Measurements from ENCODE around the gene ALDH3B1.
"Not testable (repeated sequence)": the region's sequence is repeated elsewhere in the genome, so short reads cannot be mapped to it uniquely, and the experiment has no call there.

DNA sequence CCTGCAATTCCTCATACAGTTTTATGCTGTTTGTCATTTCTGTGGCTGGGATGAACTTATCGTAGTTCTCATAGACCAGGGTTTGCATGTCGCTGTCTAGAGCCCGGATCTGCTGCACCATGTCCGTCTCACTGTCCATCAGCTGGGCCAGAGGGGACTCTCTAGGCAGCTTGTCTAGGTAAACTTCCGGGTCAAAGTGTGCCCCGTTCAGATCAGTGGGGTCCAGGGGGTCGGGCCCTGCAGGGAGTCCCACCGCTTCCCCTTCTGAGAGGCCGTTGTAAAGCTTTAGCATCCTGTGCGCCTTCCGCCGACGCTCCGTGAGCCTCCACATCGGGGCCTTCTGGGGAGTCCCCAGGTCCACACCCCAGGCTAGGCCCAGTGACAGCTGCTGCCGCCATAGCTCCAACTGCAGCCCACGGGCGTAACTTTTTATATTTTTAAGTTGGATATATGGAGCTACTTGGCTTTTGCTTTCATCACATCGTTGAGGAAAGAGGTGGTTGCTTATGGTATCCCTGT lies 44.2 kb upstream of the ALDH3B1 start:
- not testable (repeated sequence) for TF ChIP-seq DPF2 (IDR thresholded peaks at IDR 0.05); IKZF1 (conservative IDR thresholded peaks at IDR 0.05); ZZZ3 (IDR thresholded peaks at IDR 0.05; ENCODE audit: control insufficient read depth, insufficient read length, low read depth); POLR2AphosphoS2 (IDR thresholded peaks at IDR 0.05; ENCODE audit: low read depth, low read length); POLR2AphosphoS5 (IDR thresholded peaks at IDR 0.05; ENCODE audit: low read length); TAF1 (IDR thresholded peaks at IDR 0.05; ENCODE audit: borderline replicate concordance, low read depth, low read length); ZNF622 (IDR thresholded peaks at IDR 0.05); SMC3 (IDR thresholded peaks at IDR 0.05; ENCODE audit: borderline replicate concordance, low read length)
- TF ChIP-seq, protein P1, sequence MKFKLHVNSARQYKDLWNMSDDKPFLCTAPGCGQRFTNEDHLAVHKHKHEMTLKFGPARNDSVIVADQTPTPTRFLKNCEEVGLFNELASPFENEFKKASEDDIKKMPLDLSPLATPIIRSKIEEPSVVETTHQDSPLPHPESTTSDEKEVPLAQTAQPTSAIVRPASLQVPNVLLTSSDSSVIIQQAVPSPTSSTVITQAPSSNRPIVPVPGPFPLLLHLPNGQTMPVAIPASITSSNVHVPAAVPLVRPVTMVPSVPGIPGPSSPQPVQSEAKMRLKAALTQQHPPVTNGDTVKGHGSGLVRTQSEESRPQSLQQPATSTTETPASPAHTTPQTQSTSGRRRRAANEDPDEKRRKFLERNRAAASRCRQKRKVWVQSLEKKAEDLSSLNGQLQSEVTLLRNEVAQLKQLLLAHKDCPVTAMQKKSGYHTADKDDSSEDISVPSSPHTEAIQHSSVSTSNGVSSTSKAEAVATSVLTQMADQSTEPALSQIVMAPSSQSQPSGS (IDR thresholded peaks at IDR 0.05; ENCODE audit: low read length): not testable (repeated sequence)
- TF ChIP-seq, protein P2, sequence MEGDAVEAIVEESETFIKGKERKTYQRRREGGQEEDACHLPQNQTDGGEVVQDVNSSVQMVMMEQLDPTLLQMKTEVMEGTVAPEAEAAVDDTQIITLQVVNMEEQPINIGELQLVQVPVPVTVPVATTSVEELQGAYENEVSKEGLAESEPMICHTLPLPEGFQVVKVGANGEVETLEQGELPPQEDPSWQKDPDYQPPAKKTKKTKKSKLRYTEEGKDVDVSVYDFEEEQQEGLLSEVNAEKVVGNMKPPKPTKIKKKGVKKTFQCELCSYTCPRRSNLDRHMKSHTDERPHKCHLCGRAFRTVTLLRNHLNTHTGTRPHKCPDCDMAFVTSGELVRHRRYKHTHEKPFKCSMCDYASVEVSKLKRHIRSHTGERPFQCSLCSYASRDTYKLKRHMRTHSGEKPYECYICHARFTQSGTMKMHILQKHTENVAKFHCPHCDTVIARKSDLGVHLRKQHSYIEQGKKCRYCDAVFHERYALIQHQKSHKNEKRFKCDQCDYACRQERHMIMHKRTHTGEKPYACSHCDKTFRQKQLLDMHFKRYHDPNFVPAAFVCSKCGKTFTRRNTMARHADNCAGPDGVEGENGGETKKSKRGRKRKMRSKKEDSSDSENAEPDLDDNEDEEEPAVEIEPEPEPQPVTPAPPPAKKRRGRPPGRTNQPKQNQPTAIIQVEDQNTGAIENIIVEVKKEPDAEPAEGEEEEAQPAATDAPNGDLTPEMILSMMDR (IDR thresholded peaks at IDR 0.05 in 2 of 3, conservative IDR thresholded peaks at IDR 0.05 in 1 of 3; ENCODE audit: control insufficient read depth in 2 of 3, extremely low read depth in 1 of 3, insufficient read depth in 1 of 3, low read depth in 3 of 3, low read length in 3 of 3): not testable (repeated sequence)
